NCI-H524 (cell line): ENCODE data around the gene ESCO1.
"Not testable (repeated sequence)": the region's sequence is repeated elsewhere in the genome, so short reads cannot be mapped to it uniquely, and the experiment has no call there.

ENCODE experiments used
- DNase-seq, 2 experiments: peaks; one replicate each; lab custom pipeline; 2025; lab: John Stamatoyannopoulos, UW

ESCO1 gene

DNA sequence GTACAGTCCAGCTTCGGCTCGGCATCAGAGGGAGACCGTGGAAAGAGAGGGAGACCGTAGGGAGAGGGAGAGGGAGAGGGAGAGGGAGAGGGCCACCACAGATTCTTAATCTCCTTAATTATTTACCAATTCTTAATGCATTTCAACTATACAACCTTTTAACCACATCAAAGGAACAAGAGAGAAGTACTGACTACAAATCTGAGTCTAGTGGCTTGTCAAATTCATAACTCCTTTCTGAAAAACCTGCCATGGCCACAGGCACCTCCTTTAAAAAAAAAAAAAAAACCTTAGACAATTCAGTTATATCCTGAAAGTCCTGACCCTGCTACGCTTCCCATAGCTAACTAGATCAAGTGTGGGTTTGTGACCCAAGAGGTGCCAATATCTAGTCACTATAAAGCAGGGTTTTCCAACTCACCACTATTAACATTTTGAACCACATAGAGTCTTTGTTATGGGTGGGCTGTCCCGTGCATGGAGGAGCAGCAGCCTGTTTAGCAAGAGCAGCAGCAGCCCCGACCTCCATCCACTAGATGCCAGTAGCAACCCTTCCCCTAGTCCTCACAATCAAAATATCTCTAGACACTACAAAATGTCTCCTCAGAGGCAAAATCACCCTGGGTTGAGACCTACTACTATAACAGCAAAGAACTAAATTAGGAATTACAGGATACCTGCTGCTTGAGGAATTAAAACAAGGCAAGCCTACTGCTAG lies 6.8 kb downstream of the ESCO1 start:
- DNase-seq, result peak in 1 of 2 experiments; percentile 10

DNA sequence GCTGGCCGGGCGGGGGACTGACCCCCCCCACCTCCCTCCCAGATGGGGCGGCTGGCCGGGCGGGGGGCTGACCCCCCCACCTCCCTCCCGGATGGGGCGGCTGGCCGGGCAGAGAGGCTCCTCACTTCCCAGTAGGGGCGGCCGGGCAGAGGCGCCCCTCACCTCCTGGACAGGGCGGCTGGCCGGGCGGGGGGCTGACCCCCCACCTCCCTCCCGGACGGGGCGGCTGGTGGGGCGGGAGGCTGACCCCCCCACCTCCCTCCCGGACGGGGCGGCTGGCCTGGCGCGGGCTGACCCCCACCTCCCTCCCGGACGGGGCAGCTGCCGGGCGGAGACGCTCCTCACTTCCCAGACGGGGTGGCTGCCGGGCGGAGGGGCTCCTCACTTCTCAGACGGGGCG lies 8.1 kb downstream of the ESCO1 start:
- not testable (repeated sequence) for DNase-seq

DNA sequence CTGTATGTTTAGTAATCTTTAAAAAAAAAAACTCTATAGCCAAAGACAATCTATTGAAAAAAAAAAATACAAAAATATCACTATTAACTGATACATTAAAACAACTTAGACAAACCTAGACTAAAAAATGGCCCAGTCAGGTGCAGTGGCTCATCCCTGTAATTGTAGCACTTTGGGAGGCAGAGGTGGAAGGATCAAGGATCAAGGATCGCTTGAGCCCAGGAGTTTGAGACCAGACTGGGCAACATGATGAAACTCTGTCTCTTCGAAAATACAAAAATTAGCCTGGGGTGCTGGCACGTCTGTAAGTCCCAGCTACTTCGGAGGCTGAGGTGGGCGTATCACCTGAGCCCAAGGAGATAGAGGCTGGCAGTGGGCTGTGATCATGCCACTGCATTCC lies 16.1 kb downstream of the ESCO1 start:
- no peak for DNase-seq

DNA sequence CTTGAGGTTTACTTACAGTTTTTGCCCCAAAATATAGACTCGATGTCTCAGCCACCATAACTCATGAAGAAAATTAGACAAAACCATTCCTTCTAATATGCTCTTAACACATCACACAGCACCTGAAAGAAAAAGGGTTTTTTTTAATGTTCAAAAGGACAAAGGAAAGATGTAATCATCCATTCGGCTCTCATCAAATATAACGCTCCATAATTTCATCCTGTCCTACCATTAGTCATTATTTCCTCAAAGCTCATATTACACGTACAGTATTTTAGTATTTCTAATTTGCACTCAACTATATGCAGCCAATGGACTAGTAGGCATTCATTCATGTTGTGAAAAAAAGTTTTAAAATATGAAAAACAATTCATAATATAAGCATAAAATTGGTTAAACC lies 24.8 kb downstream of the ESCO1 start:
- no peak for DNase-seq

DNA sequence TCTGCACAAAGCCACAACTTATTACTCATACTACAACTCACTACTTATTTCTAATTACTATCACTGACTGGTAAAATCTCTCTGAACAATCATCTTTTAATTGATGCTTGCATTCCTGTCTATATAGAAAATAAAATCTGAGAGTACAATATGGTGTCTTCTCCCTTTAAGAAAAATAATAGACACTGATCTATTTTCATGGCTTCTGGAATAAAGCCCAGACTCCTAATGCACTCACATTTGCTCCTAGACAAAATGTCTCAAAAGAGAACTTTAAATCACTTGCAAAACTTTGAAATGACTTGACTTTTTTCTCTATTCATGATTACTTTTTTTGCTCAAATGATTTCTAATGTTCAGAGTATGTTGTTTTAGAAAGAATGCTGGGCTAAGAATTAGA lies 28.7 kb downstream of the ESCO1 start:
- DNase-seq, result no peak

DNA sequence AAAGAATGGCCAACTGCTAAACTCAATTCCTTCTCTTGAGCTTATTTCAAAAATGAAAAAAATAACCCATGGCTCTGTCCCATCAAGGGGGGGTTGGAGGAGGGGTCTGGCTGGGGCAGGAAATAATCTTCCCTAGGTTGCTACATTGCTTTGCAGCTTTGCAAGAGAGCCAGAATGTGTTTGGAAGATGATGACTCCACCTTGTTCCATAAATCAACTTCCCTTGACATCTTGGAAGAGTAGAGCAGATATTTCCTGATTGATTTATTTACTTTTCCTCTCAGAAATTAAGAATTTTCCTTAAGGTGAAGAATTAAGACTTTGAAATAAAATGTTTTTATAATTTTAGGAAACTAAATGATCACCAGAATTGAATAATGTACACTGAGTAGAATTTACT lies 41.3 kb downstream of the ESCO1 start:
- DNase-seq, result no peak

DNA sequence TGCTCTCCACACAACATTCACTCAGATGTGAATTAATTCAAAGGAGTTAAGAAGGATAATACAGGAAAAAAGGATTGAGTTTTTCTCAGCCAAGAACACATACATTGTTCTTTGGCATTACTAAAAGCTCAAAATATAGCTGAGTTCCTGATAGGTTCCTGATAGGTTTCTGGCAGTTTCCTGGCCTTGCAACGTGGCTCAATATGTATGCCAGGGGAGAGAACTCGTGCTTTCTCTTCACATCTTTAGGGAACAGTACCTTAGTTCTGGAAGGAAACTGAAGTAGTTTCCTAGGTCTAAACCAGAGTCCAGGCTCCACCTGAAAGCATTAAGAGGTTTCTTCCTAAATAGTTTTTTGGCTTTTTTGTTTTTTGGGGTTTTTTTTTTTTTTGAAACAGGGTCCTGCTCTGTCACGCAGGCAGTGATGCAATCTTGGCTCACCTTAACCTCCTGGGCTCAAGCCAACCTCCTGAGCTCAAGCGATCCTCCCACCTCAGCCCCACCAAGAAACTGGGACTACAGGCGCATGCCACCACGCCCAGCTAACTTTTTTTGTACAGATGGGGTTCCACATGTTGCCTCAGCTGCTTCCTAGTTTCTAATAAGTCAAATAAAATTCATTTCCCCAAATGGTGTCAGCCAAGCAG lies 42.8 kb downstream of the ESCO1 start:
- no peak for DNase-seq

DNA sequence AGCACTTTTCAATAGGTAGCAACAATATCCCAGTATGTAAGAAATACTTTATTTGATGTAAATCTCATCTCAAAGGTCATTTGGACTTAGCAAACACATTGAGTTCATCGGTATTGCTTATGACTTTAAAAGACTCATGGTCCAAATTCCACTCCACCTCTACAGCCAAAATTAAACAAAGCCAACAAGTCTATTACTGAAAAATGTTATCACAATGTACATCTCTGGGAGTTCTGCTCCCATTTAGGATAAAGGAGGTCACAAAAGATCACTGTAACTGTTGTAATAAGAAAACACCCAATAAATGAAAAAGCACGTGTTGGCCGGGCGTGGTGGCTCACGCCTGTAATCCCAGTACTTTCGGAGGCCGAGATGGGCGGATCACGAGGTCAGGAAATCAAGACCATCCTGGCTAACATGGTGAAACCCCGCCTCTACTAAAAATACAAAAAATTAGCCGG lies 50.0 kb downstream of the ESCO1 start:
- no peak for DNase-seq

DNA sequence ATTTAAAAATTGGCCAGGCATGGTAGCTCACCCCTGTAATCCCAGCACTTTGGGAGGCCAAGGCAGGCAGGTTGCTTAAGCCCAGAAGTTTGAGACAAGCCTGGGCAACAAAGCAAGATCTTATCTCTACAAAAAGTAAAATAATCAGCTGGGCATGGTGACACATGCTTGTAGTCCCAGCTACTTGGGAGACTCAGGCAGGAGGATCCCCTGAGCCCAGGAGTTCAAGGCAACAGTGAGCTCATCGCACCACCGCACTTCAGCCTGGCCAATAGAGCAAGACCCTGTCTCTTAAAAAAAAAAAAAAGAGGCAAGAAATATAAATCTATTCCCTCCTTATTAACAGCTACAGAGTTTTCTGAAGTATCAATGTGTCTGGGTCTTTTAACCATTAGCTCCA lies 51.9 kb downstream of the ESCO1 start:
- no peak for DNase-seq

DNA sequence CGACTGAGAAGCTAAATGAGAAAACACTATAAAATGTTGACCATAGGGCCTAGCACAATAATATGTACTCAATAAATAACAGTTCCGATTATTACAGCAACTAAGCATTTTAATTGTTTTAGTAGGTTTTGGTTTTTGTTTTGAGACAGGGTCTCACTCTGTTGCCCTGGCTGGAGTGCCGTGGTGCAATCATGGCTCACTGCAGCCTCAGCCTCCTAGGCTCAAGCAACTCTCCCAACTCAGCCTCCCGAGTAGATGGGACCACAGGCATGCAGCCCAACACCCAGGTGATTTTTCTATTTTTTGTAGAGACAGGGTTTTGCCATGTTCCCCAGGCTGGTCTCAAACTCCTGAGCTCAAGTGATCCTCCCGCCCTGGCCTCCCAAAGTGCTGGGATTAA lies 54.1 kb downstream of the ESCO1 start:
- no peak for DNase-seq

DNA sequence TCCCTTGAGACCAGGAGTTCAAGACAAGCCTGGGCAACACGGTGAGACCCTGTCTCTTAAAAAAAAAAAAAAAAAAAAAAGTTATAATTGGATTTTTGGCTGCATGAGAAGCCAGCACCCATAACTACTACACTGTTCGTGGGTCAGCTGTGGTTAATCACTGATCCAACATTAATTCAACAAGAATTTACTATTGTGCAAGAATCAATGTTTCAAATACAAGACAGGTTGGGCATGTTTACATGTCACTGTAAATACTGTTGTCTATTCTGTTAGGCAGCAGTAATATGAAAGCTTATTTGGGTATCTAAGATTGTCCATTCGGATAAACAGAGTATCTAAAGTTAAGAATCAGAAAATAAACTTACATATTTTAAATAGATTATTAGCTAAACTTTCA lies 62.3 kb downstream of the ESCO1 start:
- no peak for DNase-seq

DNA sequence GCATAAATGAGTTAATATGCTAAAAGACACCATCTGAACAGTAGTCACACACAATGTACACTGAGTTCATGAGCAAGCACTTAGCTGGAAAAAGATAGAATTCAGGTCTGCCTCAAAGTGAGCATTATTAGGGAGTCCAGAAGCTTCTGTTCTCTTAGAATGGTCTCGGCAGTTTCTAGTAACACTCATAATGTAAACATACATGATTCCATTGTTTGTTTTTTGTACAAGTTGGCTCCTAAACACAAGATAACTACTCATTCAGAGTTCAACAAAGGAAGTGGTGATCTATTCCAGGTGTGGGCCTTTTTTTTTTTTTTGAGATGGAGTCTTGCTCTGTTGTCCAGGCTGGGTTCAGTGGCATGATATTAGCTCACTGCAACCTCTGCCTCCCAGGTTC lies 66.2 kb downstream of the ESCO1 start:
- no peak for DNase-seq

DNA sequence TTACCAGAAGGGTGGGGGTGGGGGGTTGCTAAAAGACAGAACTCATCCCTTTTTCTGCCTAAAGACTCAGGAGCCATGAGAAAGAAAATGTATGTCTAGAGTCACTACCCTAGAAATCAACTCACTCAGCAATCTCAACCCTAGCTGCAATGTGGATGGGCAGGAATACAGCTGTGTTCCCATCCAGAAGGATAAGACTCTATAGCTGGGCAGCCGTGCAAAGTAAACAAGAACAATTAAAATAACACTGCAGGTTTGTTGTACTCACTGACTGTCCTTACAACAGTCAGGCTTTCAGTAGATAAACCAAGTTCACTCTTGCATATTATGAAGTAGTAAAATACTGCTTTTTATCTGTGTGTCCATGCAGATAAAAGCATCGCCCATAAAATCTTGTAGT lies 74.0 kb downstream of the ESCO1 start:
- DNase-seq, result no peak

DNA sequence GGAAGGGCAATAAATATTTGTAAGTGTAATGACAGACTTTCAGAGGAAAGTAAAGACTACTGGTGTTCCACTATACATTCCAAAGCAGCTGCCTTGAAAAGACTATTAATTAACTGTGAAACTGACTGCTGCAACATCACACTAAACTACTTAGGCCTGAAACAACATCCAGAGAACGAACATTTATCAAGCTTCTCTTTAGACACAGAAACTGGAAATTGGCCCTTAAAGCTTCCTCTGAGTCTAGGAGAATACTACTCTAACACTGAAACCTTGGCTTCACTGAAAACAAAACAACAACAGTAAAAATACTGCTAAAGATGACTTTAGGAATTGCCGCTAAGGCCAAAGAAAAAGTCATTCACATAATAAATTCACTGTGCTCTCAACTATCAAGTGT lies 74.6 kb downstream of the ESCO1 start:
- DNase-seq, result no peak

DNA sequence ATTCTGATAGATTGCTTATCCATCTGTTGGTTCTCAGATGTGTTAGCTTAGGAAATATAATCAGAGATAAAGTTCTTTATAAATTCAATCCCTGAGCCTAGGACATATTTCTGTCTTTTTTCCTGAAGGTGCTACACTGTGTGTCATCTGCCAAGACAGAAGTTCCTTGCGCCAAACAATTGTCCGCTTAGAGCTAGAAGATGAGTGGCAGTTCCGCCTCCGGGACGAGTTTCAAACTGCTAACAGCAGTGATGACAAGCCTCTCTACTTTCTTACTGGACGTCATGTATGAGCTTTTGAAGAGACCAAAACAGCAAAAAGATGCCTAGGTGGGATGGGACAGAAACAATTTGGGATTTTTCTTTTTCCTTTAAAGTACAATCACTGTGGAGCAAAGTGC lies 78.0 kb downstream of the ESCO1 start:
- no peak for DNase-seq

DNA sequence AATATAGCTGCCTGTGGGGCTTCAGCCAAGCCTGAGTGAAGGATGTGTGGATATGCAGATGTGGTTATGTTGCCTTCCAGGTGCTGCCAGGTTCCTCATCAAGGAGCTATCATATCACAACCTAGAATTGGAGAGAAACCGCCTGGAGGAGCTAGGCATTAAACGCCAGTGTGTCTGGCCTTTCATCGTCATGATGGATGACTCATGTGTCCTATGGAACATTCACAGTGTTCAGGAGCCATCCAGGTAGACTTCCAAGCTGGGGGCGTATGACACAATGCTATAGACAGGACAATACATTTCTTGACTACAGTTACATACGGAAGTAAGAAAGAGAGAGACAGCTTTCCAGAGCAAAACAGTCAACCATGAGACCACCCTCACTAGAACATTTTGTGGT lies 86.8 kb downstream of the ESCO1 start:
- DNase-seq, result no peak

DNA sequence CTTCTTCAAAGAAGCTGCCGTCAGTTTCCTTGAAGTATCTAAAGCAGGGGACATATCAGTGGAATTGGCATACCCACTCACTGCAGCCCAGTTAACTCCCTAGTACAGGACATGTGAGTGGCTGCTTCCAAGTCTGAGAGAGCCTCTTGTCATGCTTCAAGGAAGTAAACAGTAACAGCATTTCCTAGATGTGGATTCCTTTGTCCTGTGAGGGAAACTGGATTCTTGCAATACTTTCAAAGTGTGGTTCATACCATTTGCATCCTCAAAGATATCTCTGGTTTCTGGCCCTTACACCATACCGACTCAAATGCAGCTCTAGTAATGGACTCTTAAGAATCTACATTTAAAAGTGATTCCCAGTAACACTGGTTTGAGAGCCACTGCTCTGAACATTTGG lies 87.2 kb downstream of the ESCO1 start:
- no peak for DNase-seq

DNA sequence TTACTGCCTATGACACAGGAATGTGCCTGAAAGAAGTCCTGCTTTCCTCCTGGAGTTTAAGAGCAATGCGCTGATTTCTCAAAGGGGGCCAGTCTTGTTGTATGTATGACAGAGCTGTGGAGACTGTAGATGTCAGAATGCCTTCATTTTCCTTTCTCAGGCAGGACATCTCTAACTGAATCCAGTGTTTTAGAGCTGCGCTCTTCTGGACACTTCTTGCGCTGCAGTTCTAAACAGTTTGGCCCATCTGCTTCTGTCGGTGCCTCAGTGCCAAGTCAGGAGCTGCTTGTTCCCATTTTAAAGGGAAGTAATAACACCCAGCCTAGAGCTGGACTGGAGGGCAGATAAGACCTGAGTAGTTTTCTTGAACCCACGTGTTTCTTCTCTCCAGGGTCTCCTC lies 91.4 kb downstream of the ESCO1 start:
- peak in 1 of 2 experiments; percentile 8 for DNase-seq

DNA sequence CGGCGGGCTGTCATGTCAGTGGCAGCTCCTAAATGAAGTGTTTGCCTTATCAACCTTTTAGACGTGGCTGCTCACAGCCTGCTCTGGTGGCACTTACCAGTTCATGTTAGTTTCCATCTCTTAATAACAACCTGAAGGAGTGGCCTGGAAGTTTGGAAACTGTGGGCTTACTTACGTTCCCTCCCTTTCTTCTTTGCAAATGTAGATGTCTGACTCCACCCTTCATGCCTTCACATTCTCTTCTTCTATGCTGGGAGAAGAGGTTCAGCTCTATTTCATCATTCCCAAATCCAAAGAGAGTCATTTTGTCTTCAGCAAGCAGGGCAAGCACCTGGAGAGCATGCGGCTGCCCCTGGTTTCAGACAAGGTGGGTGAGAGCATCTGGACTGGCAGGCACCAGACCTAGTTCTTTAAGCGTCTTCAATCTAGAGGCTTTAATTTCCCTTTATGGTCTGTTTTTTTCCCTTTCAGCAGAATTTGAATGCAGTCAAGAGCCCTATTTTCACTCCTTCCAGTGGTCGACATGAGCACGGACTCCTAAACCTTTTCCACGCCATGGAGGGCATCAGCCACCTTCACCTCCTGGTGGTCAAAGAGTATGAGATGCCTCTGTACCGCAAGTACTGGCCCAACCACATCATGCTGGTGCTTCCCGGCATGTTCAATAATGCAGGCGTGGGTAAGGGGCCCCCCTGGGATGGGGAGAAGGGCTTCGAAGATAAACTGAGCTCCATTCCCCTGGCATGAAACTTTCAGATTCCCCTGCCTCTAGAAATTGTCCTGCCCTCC lies 92.4 kb downstream of the ESCO1 start:
- no peak for DNase-seq

DNA sequence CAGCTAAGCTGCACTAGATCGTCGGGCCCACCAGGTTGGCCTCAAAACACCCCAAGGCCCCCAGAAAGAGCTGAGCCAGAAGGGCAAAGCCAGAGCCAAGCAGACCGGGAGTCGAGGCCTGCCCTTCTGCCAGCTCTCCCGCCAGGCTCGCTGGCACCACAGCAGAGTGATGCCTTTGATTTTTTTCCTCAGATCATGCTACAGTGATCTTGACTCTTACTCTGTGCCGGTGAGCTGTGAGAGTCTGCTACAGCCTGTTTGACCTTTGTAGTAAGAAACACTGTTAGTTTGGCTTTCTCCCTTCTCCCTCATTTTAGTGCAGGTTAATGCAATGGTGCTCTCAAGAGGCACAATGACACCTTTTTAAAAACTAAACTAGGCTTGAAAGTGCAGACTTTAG lies 97.8 kb downstream of the ESCO1 start:
- no peak for DNase-seq

DNA sequence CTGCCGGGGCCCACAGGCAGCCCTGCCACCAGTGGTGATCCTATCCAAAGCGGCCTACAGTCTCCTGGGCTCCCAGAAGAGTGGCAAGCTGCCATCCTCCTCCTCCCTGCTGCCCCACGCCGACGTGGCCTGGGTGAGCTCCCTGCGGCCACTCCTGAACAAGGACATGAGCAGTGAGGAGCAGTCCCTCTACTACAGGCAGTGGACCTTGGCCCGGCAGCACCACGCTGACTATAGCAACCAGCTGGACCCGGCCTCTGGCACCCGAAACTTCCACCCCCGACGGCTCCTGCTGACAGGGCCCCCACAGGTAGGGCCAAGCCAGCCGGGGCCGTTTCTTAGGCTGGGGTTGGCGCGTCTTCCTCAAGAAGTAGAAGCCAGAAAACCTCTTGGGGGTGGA lies 100.5 kb downstream of the ESCO1 start:
- DNase-seq, result no peak

DNA sequence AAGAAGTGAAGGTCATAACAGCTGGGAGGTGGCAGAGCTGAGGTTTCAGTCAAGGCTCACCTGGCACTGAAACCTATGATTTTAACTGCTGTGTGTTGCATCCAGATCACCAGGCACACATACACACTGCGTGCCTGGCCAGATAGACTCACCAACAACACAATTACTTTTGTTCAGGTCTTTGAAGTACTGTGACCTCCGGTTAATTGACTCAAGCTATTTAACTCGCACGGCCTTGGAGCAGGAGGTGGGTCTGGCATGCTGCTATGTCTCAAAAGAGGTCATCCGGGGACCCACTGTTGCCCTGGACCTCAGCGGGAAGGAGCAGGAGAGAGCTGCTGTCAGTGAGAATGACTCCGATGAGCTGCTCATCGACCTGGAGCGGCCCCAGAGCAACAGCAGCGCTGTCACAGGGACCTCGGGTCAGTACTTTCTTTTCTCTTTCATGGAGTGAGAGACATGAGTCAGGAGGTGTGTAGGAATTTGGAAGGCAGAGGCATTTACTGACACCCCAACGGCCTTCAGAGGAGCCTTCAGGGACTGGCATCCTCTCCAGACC lies 104.1 kb downstream of the ESCO1 start:
- no peak for DNase-seq

DNA sequence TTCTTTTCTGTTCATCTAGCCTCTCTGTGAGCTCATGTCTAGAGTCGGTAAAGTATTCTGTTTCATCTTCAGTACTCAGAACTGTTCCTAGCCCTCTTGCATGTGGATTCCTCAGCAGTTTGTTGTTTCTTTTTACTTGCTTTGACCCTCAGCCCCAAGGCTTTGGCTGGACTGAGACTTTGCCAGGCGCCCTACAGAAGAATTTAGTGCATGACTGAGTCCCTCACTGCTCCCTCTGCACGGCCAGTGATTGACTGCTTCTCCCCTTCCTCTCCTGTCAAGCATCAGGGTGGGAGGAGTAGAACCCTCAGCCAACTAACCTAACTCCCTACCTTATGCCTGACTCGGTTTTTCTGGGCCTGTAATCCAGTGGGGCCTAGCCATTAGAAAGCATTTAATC lies 109.8 kb downstream of the ESCO1 start:
- no peak for DNase-seq
